Prostate gland (tissue), 2 donors: Measurements from ENCODE around the gene LYSMD4. TPM values are rescaled to one million over a fixed set of nuclear protein-coding genes. Genes with fewer than 3 reads are reported as not detected.
"Not testable (repeated sequence)": the region's sequence is repeated elsewhere in the genome, so short reads cannot be mapped to it uniquely, and the experiment has no call there.

ENCODE experiments used
- DNase-seq: peaks from one replicate; pipeline ENCODE4 v3.0.0-alpha.2; 2019; ENCODE audit warnings: low spot score
- H3K27ac ChIP-seq, 2 donors: fragments of 200-600 bp; sonication (generic); 2 replicates each; pipeline ENCODE4 v1.5.1; 2017 to 2019
- H3K27me3 ChIP-seq: fragments of 200-600 bp; sonication (generic); replicated peaks from 2 replicates; pipeline ENCODE4 v1.5.1; 2019; ENCODE audit not compliant: insufficient read depth
- H3K36me3 ChIP-seq, 2 donors: fragments of 200-600 bp; sonication (generic); 1 replicate in 1 of 2; 2 replicates in 1 of 2; pipeline versions ENCODE4 v1.5.1 to v1.8.1; 2017 to 2019
- H3K4me1 ChIP-seq: fragments of 200-600 bp; sonication (generic); replicated peaks from 2 replicates; pipeline ENCODE4 v1.5.1; 2019
- H3K4me3 ChIP-seq, 2 donors: fragments of 200-600 bp; sonication (generic); 2 replicates each; pipeline ENCODE4 v1.5.1; 2017 to 2019
- H3K9me3 ChIP-seq: fragments of 200-600 bp; sonication (generic); 2 replicates; pipeline ENCODE4 v1.5.1; 2017
- CTCF ChIP-seq, 4 experiments: fragments of 200-600 bp in 2 of 4; fragments of 450-650 bp in 2 of 4; sonication (generic) in 2 of 4; IDR thresholded peaks; 1 replicate in 3 of 4; 2 replicates in 1 of 4; pipeline ENCODE4 v1.5.1; 2016 to 2019; ENCODE audit warnings: antibody characterized with exemption in 4 of 4, mild to moderate bottlenecking in 2 of 4, moderate library complexity in 2 of 4
- POLR2A ChIP-seq: fragments of 450-650 bp; IDR thresholded peaks from one replicate; pipeline ENCODE4 v1.6.1; 2016; ENCODE audit warnings: antibody characterized with exemption, mild to moderate bottlenecking
- POLR2AphosphoS5 ChIP-seq: sonication (generic); formaldehyde crosslinking; IDR thresholded peaks from one replicate; pipeline ENCODE4 v1.6.1; 2017; ENCODE audit warnings: antibody characterized with exemption
- WGBS: methylation state at CpG from one replicate; pipeline ENCODE4 v1.1.5; 2018; 5-methylcytosine and 5-hydroxymethylcytosine counted together
- intact Hi-C: fragments of 100-400 bp; cut with DNase I; formaldehyde crosslinking; loops from one replicate; pipeline ENCODE4 v1.14.2; 2022
- total RNA-seq, 2 donors: library from RNA; depleted of rRNA; stranded (reverse); fragments of >200 nt; gene quantifications; one replicate each; pipeline ENCODE4 v1.1.0, GENCODE V29; 2016

The LYSMD4 gene
- total RNA-seq, 2 donors from 2014 or later, result 2.7 to 21.1 TPM

GRCh38 chr15:99736702-99737101, 3.5 kb upstream of the LYSMD4 start:
- Histone ChIP-seq H3K27ac (no peak overlapping the region), H3K9me3 (no peaks in the 10 kb centered on the region), H3K36me3 (no peaks in the 10 kb centered on the region), H3K27me3 (no peaks in the 10 kb centered on the region), H3K4me3 (no peak overlapping the region), H3K4me1 (peaks cover under 1% of the 10 kb centered on the region)
- DNase-seq, result no peak
- intact Hi-C loops, result no loop called here
- WGBS, result 82% methylated on average over 2 of the region's 2 CpGs
- TF ChIP-seq POLR2AphosphoS5 (no peak), POLR2A (no peak), CTCF (IDR thresholded peaks at IDR 0.05) (no peak)

GRCh38 chr15:99735868-99736267, 2.6 kb upstream of the LYSMD4 start:
- Histone ChIP-seq H3K9me3 (no peaks in the 10 kb centered on the region), H3K27me3 (no peaks in the 10 kb centered on the region), H3K27ac (no peak overlapping the region), H3K4me1 (peaks cover 3% of the 10 kb centered on the region), H3K36me3 (no peaks in the 10 kb centered on the region), H3K4me3 (no peak overlapping the region)
- DNase-seq, result no peak
- TF ChIP-seq POLR2A, result no peak
- TF ChIP-seq POLR2AphosphoS5, result no peak
- no peak for TF ChIP-seq CTCF (IDR thresholded peaks at IDR 0.05)
- intact Hi-C loops, result no loop called here
- WGBS, result 84% methylated on average over 4 of the region's 4 CpGs

- Histone ChIP-seq H3K4me1 (peaks cover 3% of the 10 kb centered on the region), H3K4me3 (no peak overlapping the region), H3K9me3 (no peaks in the 10 kb centered on the region), H3K27me3 (no peaks in the 10 kb centered on the region), H3K27ac (no peak overlapping the region), H3K36me3 (no peaks in the 10 kb centered on the region)
- WGBS, result 94% methylated on average over 1 of the region's 1 CpG
- intact Hi-C loops, result no loop called here
- TF ChIP-seq POLR2A (no peak), POLR2AphosphoS5 (no peak), CTCF (IDR thresholded peaks at IDR 0.05) (no peak)
- no peak for DNase-seq
Measured at GRCh38 chr15:99734575-99734974, 1.3 kb upstream of the LYSMD4 start.

- H3K27me3 ChIP-seq, DNase-seq, H3K9me3 ChIP-seq, H3K36me3 ChIP-seq, intact Hi-C loops, H3K4me1 ChIP-seq: not testable (repeated sequence)
- peak overlapping the region; percentile 69 to 81 for H3K27ac ChIP-seq
- H3K4me3 ChIP-seq, result peak overlapping the region in 1 of 2 donors; percentile 93
- WGBS, result 95% methylated on average over 13 of the region's 13 CpGs
Measured at GRCh38 chr15:99734040-99734291, 729 bp upstream of the LYSMD4 start.

- DNase-seq, result peak; percentile 14
- Histone ChIP-seq H3K4me1 (peaks cover 3% of the 10 kb centered on the region), H3K27me3 (no peaks in the 10 kb centered on the region), H3K9me3 (no peaks in the 10 kb centered on the region), H3K36me3 (no peaks in the 10 kb centered on the region), H3K4me3 (peak overlapping the region; percentile 93 to 94), H3K27ac (peak overlapping the region; percentile 78 to 80)
- WGBS, result 2% methylated on average over 15 of the region's 46 CpGs
- TF ChIP-seq CTCF (IDR thresholded peaks at IDR 0.05), result no peak
- TF ChIP-seq POLR2A, result no peak
- TF ChIP-seq POLR2AphosphoS5, result no peak
- intact Hi-C loops, result no loop called here
Measured at GRCh38 chr15:99732751-99733267, 428 bp downstream of the LYSMD4 start.
